HG03045 (cell line): ENCODE results near the gene IFT25.

Source experiments
- ATAC-seq: cut with Tn5 transposase; IDR thresholded peaks from one replicate; pipeline ENCODE4 v1.9.1; 2021; ENCODE audit warnings: mild to moderate bottlenecking, moderate library complexity; ENCODE audit not compliant: unreplicated experiment

IFT25 gene

DNA sequence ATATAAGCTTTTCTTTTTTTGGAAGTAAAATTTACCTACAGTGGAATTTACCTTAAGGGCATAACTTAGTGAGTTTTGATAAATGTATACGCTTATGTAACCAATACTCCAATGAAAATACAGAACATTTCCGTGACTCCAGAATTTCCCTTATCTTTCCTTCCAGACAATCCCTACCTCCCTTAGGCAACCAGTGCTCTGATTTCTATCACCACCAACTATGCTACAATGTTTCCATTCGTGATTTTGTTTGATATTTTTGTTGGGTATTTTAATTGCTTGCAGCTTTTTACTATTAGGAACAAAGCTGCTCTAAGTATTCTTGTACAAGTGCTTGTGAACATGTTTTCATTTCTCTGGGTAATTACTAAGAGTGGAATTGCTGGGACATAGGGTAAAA lies 14.6 kb downstream of the IFT25 start:
- ATAC-seq: no peak

DNA sequence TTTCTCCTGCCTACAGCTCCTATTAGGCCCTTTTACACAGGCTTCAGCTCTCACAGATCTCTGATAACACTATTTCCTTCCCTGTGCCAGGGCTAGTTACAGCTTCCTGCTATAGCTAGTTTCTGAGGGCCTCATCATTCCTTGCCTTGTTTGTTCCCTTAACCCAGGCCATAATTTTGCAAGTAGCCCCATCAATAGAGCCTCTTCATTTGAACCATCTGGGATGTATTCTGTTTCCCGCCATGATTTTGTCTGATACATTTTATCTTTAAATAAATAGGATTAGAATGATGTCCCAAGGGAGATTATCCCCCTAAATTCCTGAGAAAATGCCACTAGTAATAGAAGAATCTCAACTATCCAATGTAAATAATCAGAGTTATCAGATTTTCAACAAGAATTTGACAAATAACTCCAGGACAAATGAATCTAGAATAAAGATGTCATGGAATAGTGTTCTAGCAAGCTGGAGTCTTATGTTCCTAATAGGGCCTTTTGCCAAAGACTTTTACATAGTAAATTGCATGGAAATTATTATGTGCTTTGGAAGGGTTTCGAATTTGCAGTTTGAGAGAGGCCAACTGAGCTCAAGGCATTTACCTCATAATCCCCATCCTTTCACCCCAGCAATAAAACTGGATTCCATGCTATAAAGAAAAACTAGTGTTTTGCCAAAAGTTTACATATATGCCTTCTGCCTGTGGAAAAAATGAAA lies 16.1 kb downstream of the IFT25 start:
- no peak for ATAC-seq

DNA sequence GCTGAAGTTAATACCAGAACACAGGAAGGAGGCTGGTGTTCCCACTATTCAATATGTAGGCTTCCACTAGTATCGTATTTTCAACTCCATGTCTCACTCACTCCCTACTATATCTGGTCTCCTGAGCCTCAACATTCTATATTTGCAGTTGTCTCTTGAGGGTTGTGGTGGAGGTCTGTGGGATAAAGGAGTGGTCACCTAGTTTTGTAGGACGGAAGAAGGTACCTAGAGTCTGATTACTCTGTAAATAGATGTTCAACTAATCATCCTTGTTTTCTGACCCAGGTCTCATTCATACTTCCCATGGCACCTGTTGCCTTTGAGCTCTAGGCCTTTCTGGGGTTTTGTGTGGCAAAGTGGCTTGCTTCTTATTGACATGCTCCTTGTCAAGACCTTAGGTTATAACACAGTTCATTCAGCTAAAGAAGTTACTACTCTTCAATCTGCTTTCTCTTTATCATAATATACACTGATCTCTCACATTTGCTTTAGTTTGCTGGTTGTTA lies 18.1 kb downstream of the IFT25 start:
- ATAC-seq: no peak

DNA sequence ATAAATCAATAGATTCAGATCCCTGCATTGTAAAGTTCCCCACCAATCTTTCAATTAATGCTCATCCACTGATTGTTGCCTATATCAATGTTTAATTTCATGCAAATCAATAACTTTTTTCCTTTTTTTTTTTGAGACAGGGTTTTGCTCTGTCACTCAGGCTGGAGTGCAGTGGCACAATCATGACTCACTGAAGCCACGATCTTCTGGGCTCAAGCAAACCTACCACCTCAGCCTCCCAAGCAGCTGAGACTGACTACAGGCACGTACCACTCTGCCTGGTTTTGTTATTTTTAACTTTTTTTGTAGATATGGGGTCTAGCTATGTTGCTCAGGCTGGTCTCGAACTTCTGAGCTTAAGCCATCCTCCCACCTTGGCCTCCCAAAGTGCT lies 25.8 kb downstream of the IFT25 start:
- no peak for ATAC-seq

- ATAC-seq: no peak
These were observed 27.2 kb downstream of the IFT25 start for GRCh38 chr1:53918343-53918742.

DNA sequence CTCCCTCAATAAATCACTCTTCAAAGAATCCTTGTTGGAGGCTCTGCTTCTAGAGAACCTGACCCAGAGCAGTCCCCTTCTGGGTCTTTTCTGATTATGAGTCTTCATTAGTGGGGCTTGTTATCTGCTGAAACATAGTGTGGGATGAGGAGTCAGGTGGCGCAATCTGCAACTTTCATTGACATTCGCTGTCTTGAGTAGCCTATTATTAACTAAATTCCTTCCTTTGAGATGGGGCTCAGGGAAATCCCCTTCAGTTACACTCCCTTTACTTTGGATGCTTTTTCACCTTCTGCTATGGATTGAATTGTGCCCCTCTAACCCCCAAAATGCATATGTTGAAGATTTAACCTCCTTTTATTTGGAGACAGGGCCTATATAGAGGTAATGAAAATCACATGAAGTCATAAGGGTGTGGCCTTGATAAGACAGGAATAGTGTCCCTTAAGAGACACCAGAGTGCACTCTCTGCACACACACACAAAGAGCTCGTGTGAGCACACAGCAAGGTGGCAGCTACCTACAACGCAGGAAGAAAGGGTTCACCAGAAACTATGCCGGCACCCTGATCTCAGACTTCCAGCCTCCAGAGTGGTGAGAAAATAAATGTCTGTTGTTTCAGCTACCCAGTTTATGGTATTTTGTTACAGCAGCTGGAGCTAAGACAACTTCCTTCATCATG lies 32.0 kb downstream of the IFT25 start:
- no peak for ATAC-seq

DNA sequence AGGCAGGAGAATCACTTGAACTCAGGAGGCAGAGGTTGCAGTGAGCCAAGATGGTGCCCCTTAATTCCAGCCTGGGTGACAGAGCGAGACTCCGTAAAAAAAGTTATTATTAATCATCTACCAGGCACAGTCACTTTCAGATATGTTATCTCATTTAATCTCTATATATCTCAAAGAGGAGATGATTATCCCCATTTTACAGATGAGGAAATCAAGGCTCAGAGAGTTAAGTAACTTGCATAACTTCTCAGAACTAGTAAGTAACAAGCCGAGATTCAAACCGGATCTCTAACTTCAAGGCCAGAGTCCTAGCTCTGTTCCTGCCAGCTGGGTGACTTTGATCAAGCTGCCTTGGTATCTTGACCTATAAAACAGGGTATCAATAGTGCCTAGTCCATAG lies 34.1 kb downstream of the IFT25 start:
- ATAC-seq: no peak

DNA sequence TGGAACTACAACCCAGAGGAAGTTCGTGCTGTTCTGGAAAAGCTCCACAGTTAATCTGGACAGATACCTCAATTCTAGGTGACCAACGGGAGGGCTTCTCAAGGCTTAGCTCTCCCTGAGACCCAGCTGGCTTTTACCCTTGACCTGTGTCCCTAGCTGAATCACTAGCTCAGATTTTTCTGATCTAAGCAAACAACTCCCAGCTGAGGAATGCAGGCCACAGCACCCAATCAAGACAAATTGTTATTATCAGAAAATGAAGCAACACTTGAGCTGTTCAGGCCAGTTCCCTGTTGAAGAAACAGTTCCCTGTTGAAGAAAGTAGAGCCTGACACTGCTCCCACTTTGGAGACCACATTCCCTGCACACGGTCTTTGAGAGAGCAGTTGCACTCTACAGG lies 35.6 kb downstream of the IFT25 start:
- no peak for ATAC-seq

DNA sequence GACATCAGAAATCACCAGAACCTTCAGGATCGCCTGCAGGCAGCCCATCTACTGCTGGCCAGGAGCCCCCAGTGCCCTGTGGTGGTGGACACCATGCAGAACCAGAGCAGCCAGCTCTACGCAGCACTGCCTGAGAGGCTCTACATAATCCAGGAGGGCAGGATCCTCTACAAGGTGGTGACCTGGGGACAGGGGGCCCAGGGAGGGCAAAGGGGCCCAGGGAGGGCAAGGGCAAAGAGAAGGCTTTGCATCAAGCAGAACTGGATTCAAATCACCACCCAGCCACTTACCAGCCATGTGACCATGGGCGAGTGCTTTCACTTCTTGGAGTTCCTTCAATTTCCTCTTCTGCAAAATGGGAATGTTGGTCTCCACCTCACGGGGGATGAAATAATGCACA lies 39.4 kb downstream of the IFT25 start:
- ATAC-seq: no peak

DNA sequence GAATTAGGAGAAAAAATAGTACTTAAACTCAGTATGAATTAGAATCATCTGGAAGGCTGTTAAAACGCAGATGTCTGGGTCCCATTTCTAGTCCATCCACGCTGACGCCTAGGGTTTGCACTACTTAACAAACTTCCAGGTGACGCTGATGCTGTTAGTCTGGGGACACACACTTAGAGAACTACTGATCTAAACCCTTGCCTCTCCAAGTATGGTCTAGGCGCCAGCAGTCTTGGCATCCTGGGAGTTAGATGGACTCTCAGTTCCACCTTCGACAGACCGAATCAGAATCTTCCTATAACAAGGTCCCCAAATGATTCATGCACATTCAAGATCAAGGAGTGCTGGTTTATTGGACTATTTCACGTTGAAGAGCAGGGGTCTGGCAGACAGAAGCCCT lies 40.0 kb downstream of the IFT25 start:
- ATAC-seq: no peak

GRCh38 chr1:53902235-53903138 lies 43.0 kb downstream of the IFT25 start:
- ATAC-seq: no peak

DNA sequence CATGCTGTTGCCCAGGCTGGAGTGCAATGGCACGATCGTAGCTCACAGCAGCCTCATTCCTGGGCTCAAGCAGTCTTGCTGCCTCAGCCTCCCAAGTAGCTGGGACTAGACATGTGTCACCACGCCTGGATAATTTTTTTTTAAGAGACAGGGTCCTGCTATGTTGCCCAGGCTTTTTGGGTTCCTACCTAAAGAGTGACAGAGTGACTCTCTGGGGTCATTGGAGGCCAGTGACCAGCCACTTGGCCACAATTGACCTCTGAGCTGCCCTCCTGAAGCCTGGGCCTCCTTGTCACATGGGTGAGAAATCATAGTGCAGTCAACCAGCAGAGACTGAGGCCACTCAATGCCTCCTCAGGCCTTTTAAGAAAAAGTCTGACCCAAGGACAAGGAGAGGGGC lies 45.8 kb downstream of the IFT25 start:
- no peak for ATAC-seq

DNA sequence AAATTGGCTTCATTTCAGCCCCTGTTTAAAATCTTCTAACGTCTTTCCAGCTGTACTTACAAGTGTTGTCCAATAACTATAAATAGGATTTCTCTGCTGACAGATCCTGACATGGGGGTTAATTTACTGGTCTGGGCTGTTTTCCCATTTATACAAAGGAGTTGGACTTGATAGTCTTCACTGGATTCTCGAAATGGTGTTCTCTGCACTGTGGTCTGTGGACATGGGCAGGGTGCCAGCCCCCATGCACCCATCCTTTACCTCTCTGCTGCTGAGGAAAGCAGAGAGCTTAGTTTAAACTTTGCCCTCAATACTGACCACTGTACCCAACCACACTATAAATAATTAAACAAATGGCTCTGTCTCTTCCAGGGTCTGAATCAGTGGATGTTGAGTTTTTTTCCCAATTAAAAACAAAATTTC lies 46.3 kb downstream of the IFT25 start:
- no peak for ATAC-seq

DNA sequence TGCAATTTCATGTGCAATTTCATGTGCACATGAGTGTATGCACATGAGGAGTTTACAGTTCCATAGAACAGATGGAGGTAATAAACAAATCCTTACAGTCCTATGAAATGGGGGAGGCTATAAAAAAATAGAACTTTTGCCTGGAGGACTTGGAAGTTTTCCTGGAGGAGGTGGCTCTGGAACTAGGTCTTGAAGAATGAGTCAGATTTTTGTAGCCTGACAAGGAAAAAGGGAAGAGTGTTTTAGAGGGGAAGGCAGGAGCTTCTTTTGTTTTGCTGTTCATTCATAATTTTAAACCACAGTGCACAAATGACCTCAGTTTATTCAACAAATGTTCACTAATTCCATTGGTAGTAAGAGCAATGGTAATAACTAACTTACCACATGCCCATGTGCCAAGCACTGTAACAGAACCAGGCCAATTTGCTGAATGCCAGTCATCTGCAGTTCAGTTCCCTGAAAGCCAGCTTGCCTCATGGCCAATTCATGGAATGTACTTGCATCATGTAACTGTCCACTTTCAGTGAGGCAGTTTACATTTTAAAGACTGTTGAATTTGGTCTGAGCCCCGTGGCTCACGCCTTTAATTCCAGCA lies 48.8 kb downstream of the IFT25 start:
- no peak for ATAC-seq

- no peak for ATAC-seq
These were observed 50.1 kb downstream of the IFT25 start for GRCh38 chr1:53895421-53895820.

- no peak for ATAC-seq
These were observed 50.9 kb downstream of the IFT25 start for GRCh38 chr1:53894644-53895043.

DNA sequence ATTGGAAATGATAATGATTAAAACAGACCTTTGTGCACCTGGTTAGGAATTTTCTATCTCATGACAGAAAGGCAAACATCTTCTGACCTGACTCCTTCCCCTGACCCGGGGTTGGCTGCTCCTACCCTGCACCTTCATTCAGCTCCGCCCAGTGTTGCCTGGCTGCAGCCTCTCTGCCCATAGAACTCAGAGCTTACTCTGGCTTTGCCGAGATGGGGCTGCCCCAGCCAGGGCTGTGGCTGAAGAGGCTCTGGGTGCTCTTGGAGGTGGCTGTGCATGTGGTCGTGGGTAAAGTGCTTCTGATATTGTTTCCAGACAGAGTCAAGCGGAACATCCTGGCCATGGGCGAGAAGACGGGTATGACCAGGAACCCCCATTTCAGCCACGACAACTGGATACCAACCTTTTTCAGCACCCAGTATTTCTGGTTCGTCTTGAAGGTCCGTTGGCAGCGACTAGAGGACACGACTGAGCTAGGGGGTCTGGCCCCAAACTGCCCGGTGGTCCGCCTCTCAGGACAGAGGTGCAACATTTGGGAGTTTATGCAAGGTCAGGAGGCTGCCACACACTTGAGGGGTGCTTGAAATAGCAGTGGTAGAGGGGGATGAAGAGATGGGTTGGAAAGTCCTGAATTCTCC lies 51.4 kb downstream of the IFT25 start, which contains the start of gene DIO1:
Gene DIO1, plus strand, starts transcription at position 189 of the 638 bp plus-strand sequence. Its CDS starts 24 bp downstream, at position 213.
- no peak for ATAC-seq

GRCh38 chr1:53892911-53893310 lies 52.6 kb downstream of the IFT25 start:
- ATAC-seq: no peak

DNA sequence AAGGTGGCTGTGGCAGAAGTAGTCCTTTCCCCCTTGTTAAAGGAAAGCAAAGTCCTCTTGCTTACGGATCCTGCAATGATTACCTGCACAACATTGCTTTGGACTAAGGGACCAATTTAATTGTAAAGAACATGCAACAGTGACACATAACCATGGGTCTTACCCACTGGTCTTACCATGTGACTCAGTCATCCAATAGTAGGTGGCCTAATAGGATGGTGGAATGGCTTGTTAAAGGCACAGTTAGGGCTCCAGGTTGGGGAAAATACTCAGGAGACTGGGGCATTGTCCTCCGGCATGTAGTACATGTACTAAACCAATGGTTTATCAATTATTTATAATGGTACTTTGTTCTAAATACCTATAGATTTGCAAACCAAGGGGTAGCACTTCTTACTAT lies 53.8 kb downstream of the IFT25 start:
- ATAC-seq: no peak

GRCh38 chr1:53891018-53891417 lies 54.5 kb downstream of the IFT25 start:
- ATAC-seq: no peak
